Endodermal cell (in vitro differentiated cells): Measurements from ENCODE around the gene HCRTR2. TPM values are rescaled to one million over a fixed set of nuclear protein-coding genes. Genes with fewer than 3 reads are reported as not detected.

Experiments used
- DNase-seq: peaks from one replicate; pipeline ENCODE4 v3.0.0-alpha.2; 2017
- H3K27ac ChIP-seq: 2 replicates; pipeline ENCODE4 v1.5.1; 2013; ENCODE audit warnings: mild to moderate bottlenecking, low read depth, low read length, moderate library complexity
- H3K27me3 ChIP-seq: 2 replicates; pipeline ENCODE4 v1.6.1; 2013; ENCODE audit warnings: mild to moderate bottlenecking, low read length, moderate library complexity; ENCODE audit not compliant: insufficient read depth, control insufficient read depth, poor library complexity, severe bottlenecking
- H3K36me3 ChIP-seq: 2 replicates; pipeline ENCODE4 v1.7.0; 2013; ENCODE audit warnings: mild to moderate bottlenecking, low read length, moderate library complexity; ENCODE audit not compliant: control insufficient read depth, insufficient read depth
- H3K4me1 ChIP-seq: one replicate; pipeline ENCODE4 v1.7.0; 2013; ENCODE audit warnings: low read length; ENCODE audit not compliant: control insufficient read depth, insufficient read depth
- H3K4me3 ChIP-seq: 2 replicates; pipeline ENCODE4 v1.5.1; 2013; ENCODE audit warnings: mild to moderate bottlenecking, low read length, moderate library complexity
- H3K9ac ChIP-seq: 2 replicates; pipeline ENCODE4 v1.6.1; 2013; ENCODE audit warnings: mild to moderate bottlenecking, low read length, moderate library complexity; ENCODE audit not compliant: poor library complexity, severe bottlenecking; ENCODE audit errors: extremely low read depth
- H3K9me3 ChIP-seq: 2 replicates; pipeline ENCODE4 v1.6.1; 2013; ENCODE audit warnings: mild to moderate bottlenecking, low read length, moderate library complexity; ENCODE audit not compliant: control insufficient read depth
- H3K27ac Mint-ChIP-seq: 2 replicates; pipeline ENCODE4 v1.8.0; 2020; ENCODE audit warnings: mixed read lengths
- H3K27me3 Mint-ChIP-seq: 2 replicates; pipeline ENCODE4 v1.8.0; 2021; ENCODE audit warnings: mild to moderate bottlenecking, mixed read lengths; ENCODE audit not compliant: insufficient read depth
- H3K36me3 Mint-ChIP-seq: 2 replicates; pipeline ENCODE4 v1.8.0; 2020; ENCODE audit warnings: low read depth, mixed read lengths
- H3K4me1 Mint-ChIP-seq: 2 replicates; pipeline ENCODE4 v1.8.0; 2020; ENCODE audit warnings: mixed read lengths
- H3K4me3 Mint-ChIP-seq: 2 replicates; pipeline ENCODE4 v1.8.0; 2020; ENCODE audit warnings: mild to moderate bottlenecking, moderate library complexity, mixed read lengths
- H3K9me3 Mint-ChIP-seq: 2 replicates; pipeline ENCODE4 v1.8.0; 2020; ENCODE audit warnings: mild to moderate bottlenecking, mixed read lengths
- WGBS, 2 experiments: methylation state at CpG; one replicate each; pipeline versions ENCODE4 v1.1.5 to v1.1.7; 2013; ENCODE audit warnings: missing lambda C conversion rate in 2 of 2, mixed read lengths in 1 of 2; ENCODE audit not compliant: insufficient coverage in 1 of 2, insufficient read length in 1 of 2; 5-methylcytosine and 5-hydroxymethylcytosine counted together
- total RNA-seq, 2 donors: library from RNA; stranded (reverse); fragmentation: NEBNext Ultra II Directional in 1 of 2; extraction: Animal tissue kit (Norgen Biotek cat#: 25700) in 1 of 2; gene quantifications; 2 replicates in 1 of 2; 3 replicates in 1 of 2; pipeline ENCODE4 v1.2.1, GENCODE V29; 2021
- TF ChIP-seq, protein P1 (sequence below): fragments of 200-600 bp; sonication (generic); conservative IDR thresholded peaks from 2 replicates; pipeline ENCODE4 v1.5.0; 2021; ENCODE audit warnings: antibody characterized with exemption, mild to moderate bottlenecking

The HCRTR2 gene
- total RNA-seq, 2 donors from 2014 or later = 0.29 TPM; not detected in 1

DNA sequence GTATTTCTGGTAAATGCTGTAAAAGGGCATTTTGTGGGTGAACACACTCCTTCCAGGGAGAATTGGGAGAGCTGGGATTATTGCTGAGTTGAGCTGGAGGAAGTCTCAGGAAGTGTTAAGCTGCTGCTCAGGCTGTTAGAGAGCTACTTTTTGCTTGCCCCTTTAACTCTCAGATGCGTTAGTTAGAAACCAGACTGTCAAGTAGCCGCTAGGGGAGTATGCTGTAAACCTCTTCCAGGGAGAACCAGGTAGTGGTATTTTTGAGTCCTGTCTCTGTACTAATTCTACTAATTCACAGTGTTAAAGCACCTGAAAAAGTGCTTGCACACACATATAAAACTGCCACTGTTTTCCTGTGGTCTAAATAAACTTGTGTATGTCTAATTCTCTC is 146.4 kb downstream of the HCRTR2 start:
- Mint-ChIP-seq H3K36me3 (no peaks in the 10 kb centered on the region), H3K27ac (no peak overlapping the region), H3K4me3 (no peak overlapping the region), H3K4me1 (peaks cover 12% of the 10 kb centered on the region), H3K9me3 (no peaks in the 10 kb centered on the region), H3K27me3 (no peaks in the 10 kb centered on the region)
- Histone ChIP-seq H3K27me3 (no peaks in the 10 kb centered on the region), H3K36me3 (no peaks in the 10 kb centered on the region), H3K4me3 (peak overlapping the region; percentile 61), H3K27ac (peak overlapping the region; percentile 2), H3K9ac (peak overlapping the region; percentile 48), H3K9me3 (no peaks in the 10 kb centered on the region), H3K4me1 (peaks cover 4% of the 10 kb centered on the region)
- TF ChIP-seq, protein P1, sequence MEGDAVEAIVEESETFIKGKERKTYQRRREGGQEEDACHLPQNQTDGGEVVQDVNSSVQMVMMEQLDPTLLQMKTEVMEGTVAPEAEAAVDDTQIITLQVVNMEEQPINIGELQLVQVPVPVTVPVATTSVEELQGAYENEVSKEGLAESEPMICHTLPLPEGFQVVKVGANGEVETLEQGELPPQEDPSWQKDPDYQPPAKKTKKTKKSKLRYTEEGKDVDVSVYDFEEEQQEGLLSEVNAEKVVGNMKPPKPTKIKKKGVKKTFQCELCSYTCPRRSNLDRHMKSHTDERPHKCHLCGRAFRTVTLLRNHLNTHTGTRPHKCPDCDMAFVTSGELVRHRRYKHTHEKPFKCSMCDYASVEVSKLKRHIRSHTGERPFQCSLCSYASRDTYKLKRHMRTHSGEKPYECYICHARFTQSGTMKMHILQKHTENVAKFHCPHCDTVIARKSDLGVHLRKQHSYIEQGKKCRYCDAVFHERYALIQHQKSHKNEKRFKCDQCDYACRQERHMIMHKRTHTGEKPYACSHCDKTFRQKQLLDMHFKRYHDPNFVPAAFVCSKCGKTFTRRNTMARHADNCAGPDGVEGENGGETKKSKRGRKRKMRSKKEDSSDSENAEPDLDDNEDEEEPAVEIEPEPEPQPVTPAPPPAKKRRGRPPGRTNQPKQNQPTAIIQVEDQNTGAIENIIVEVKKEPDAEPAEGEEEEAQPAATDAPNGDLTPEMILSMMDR = peak; percentile 60
- 91% methylated on average over 2 of the region's 2 CpGs; no CpG with 5 or more reads in 1 of the 2 experiments for WGBS, 2 experiments
- peak; percentile 35 for DNase-seq

- TF ChIP-seq, protein P1 = no peak
- Histone ChIP-seq H3K4me3 (no peak within 1 kb of the TSS), H3K4me1 (no peaks in the 10 kb centered on the region), H3K9me3 (no peaks in the 10 kb centered on the region), H3K9ac (no peak within 1 kb of the TSS), H3K27me3 (no peaks in the 10 kb centered on the region), H3K36me3 (no peaks in the 10 kb centered on the region), H3K27ac (no peak within 1 kb of the TSS)
- H3K4me3 Mint-ChIP-seq = no peak within 1 kb of the TSS
- H3K27me3 Mint-ChIP-seq = no peaks in the 10 kb centered on the region
- H3K4me1 Mint-ChIP-seq = no peaks in the 10 kb centered on the region
- no peak for DNase-seq
- no peak within 1 kb of the TSS for H3K27ac Mint-ChIP-seq
- H3K36me3 Mint-ChIP-seq = no peaks in the 10 kb centered on the region
- WGBS, 2 experiments = 92% methylated on average over 5 of the region's 5 CpGs; no CpG with 5 or more reads in 1 of the 2 experiments
- no peaks in the 10 kb centered on the region for H3K9me3 Mint-ChIP-seq
These were observed 152.9 kb downstream of the HCRTR2 start, which contains the start of gene GFRAL for GRCh38 chr6:55327169-55327568. Gene GFRAL (plus strand): TSS chr6:55327469. CDS start chr6:55327555, 86 bp downstream.

Other genes with a start within 250 kb of the HCRTR2 start
- gene GFRAL, start 153.0 kb downstream of the HCRTR2 start, total RNA-seq = not detected